OCI-LY7 (cell line): ENCODE results near the gene CEMIP2. TPM values are rescaled to one million over a fixed set of nuclear protein-coding genes. Genes with fewer than 3 reads are reported as not detected.

ENCODE experiments used
- BruUV-seq: library from RNA; stranded (reverse); fragments of 400-500 nt; replicated peaks from 2 replicates; lab custom pipeline; 2021; lab: Mats Ljungman, UMichigan
- CTCF ChIA-PET: fragments of 300-600 bp; sonication (Branson Sonifier 250); formaldehyde crosslinking; loops from one replicate; lab custom pipeline; 2022; ENCODE audit warnings: antibody characterized with exemption; ENCODE audit not compliant: unreplicated experiment; lab: Charles Lee
- POLR2A ChIA-PET: fragments of 300-600 bp; sonication (Branson Sonifier 250); formaldehyde crosslinking; loops from one replicate; lab custom pipeline; 2022; ENCODE audit warnings: antibody characterized with exemption; lab: Charles Lee
- DNase-seq: peaks from one replicate; pipeline ENCODE4 v3.0.0-alpha.2; 2015; ENCODE audit warnings: low spot score
- H2AFZ ChIP-seq: fragments of 200-600 bp; sonication (generic), shearing (Covaris generic); 2 replicates; pipeline ENCODE4 v1.6.1; 2014; ENCODE audit warnings: mild to moderate bottlenecking, antibody characterized with exemption, low read length, moderate library complexity
- H3K27ac ChIP-seq: fragments of 200-600 bp; sonication (generic); 2 replicates; pipeline ENCODE4 v1.5.1; 2014; ENCODE audit warnings: mixed run types, low read depth, mild to moderate bottlenecking, moderate library complexity, low read length, inconsistent platforms; ENCODE audit not compliant: poor library complexity, severe bottlenecking
- H3K36me3 ChIP-seq: fragments of 200-600 bp; sonication (generic); 2 replicates; pipeline ENCODE4 v1.6.1; 2014; ENCODE audit warnings: mild to moderate bottlenecking, antibody characterized with exemption, low read length, moderate library complexity, mixed read lengths; ENCODE audit not compliant: insufficient read depth
- H3K4me1 ChIP-seq: fragments of 200-600 bp; sonication (generic); 2 replicates; pipeline ENCODE4 v1.5.1; 2014; ENCODE audit warnings: mild to moderate bottlenecking, low read length; ENCODE audit not compliant: insufficient read depth, poor library complexity, severe bottlenecking
- H3K4me2 ChIP-seq: fragments of 200-600 bp; sonication (generic); 2 replicates; pipeline ENCODE4 v1.6.1; 2014; ENCODE audit warnings: mild to moderate bottlenecking, low read length
- H3K4me3 ChIP-seq: fragments of 200-600 bp; sonication (generic); 2 replicates; pipeline ENCODE4 v1.5.1; 2014; ENCODE audit warnings: mild to moderate bottlenecking, low read depth, low read length; ENCODE audit not compliant: poor library complexity, severe bottlenecking
- H3K79me2 ChIP-seq: fragments of 200-600 bp; sonication (generic); 2 replicates; pipeline ENCODE4 v1.6.1; 2016; ENCODE audit warnings: low read depth, mild to moderate bottlenecking, low read length, moderate library complexity, mixed read lengths; ENCODE audit not compliant: insufficient read depth
- H3K9me2 ChIP-seq: fragments of 200-600 bp; sonication (generic); 2 replicates; pipeline ENCODE4 v1.6.1; 2016; ENCODE audit warnings: mild to moderate bottlenecking, low read length, mixed read lengths; ENCODE audit not compliant: insufficient read depth
- H3K9me3 ChIP-seq: fragments of 200-600 bp; sonication (generic); 2 replicates; pipeline ENCODE4 v1.6.1; 2014; ENCODE audit warnings: mild to moderate bottlenecking, mixed run types, low read length, mixed read lengths
- H4K20me1 ChIP-seq: fragments of 200-600 bp; sonication (generic); 2 replicates; pipeline ENCODE4 v1.6.1; 2014; ENCODE audit warnings: mild to moderate bottlenecking, antibody characterized with exemption, low read length, moderate library complexity, mixed read lengths; ENCODE audit not compliant: insufficient read depth
- CTCF ChIP-seq: fragments of 200-600 bp; sonication (generic); conservative IDR thresholded peaks from 2 replicates; pipeline ENCODE4 v1.5.1; 2014; ENCODE audit warnings: mild to moderate bottlenecking, antibody characterized with exemption, low read length, moderate library complexity, mixed read lengths
- EZH2phosphoT487 ChIP-seq: fragments of 200-600 bp; sonication (generic); IDR thresholded peaks from 2 replicates; pipeline ENCODE4 v1.6.1; 2018; ENCODE audit warnings: low read depth, borderline replicate concordance, mild to moderate bottlenecking, mixed run types, antibody characterized with exemption, low read length, moderate library complexity, mixed read lengths
- intact Hi-C: fragments of 100-400 bp; cut with micrococcal nuclease; formaldehyde crosslinking; loops from one replicate; pipeline ENCODE4 v1.10.0; 2022; ENCODE audit not compliant: unreplicated experiment
- total RNA-seq, 2 experiments: library from RNA; depleted of rRNA in 1 of 2; stranded (reverse); fragments of >200 nt in 1 of 2; shearing (Covaris generic) in 1 of 2; gene quantifications; 2 replicates each; pipeline ENCODE4 v1.2.3, GENCODE V29; 2014 to 2022

CEMIP2 gene
- total RNA-seq, 2 experiments from 2014 or later = 1.8 to 4.8 TPM

- no peak overlapping the region for H2AFZ ChIP-seq
- H3K79me2 ChIP-seq = no peaks in the 10 kb centered on the region
- no peak overlapping the region for H3K4me2 ChIP-seq
- no peaks in the 10 kb centered on the region for H3K9me3 ChIP-seq
- POLR2A ChIA-PET = interaction anchor here (0.7 to 1.3 kb wide), 3 partner anchors 14 to 92 kb away, joined by 3 to 6 read pairs (median 5); no protein-coding TSS in a partner anchor
- intact Hi-C loops = no loop called here
- H3K36me3 ChIP-seq = no peaks in the 10 kb centered on the region
- no peaks in the 10 kb centered on the region for H3K4me1 ChIP-seq
- no TSS peak for BruUV-seq
- no peak overlapping the region for H3K4me3 ChIP-seq
- TF ChIP-seq CTCF (no peak), EZH2phosphoT487 (no peak)
- H3K27ac ChIP-seq = no peak overlapping the region
- CTCF ChIA-PET = no interaction called here
- H3K9me2 ChIP-seq = no peaks in the 10 kb centered on the region
- no peak for DNase-seq
- no peaks in the 10 kb centered on the region for H4K20me1 ChIP-seq
Observed at GRCh38 chr9:71737455-71737854, 30.9 kb downstream of the CEMIP2 start.

GRCh38 chr9:71736236-71736635 lies 32.1 kb downstream of the CEMIP2 start:
- H3K27ac ChIP-seq = no peak overlapping the region
- ChIA-PET CTCF (no interaction called here), POLR2A (no interaction called here)
- H3K36me3 ChIP-seq = no peaks in the 10 kb centered on the region
- BruUV-seq = no TSS peak
- no peaks in the 10 kb centered on the region for H3K4me1 ChIP-seq
- H3K9me2 ChIP-seq = no peaks in the 10 kb centered on the region
- no peak overlapping the region for H2AFZ ChIP-seq
- no peak for DNase-seq
- intact Hi-C loops = no loop called here
- no peaks in the 10 kb centered on the region for H3K79me2 ChIP-seq
- TF ChIP-seq EZH2phosphoT487 (no peak), CTCF (no peak)
- H3K4me3 ChIP-seq = no peak overlapping the region
- no peak overlapping the region for H3K4me2 ChIP-seq
- no peaks in the 10 kb centered on the region for H4K20me1 ChIP-seq
- H3K9me3 ChIP-seq = no peaks in the 10 kb centered on the region

GRCh38 chr9:71734950-71735349 lies 33.4 kb downstream of the CEMIP2 start:
- Histone ChIP-seq H3K4me1 (no peaks in the 10 kb centered on the region), H4K20me1 (no peaks in the 10 kb centered on the region), H3K36me3 (no peaks in the 10 kb centered on the region), H3K9me3 (no peaks in the 10 kb centered on the region), H2AFZ (no peak overlapping the region), H3K27ac (no peak overlapping the region), H3K4me2 (no peak overlapping the region), H3K79me2 (no peaks in the 10 kb centered on the region), H3K4me3 (no peak overlapping the region), H3K9me2 (no peaks in the 10 kb centered on the region)
- TF ChIP-seq EZH2phosphoT487 (no peak), CTCF (no peak)
- no TSS peak for BruUV-seq
- ChIA-PET POLR2A (interaction anchor here (0.6 kb wide), 1 partner anchor 581 kb away, joined by 3 read pairs; no protein-coding TSS in a partner anchor), CTCF (no interaction called here)
- intact Hi-C loops = no loop called here
- no peak for DNase-seq
